AG04450 (cell line): ENCODE data around the gene FRMD4B. TPM values are rescaled to one million over a fixed set of nuclear protein-coding genes. Genes with fewer than 3 reads are reported as not detected.

Source experiments
- CTCF ChIA-PET: fragments of 300-600, 350-600 bp; formaldehyde crosslinking; extraction: SDS; loops from one replicate; lab custom pipeline; 2022; ENCODE audit warnings: antibody characterized with exemption, inconsistent platforms; lab: Charles Lee
- POLR2A ChIA-PET: fragments of 350-600 bp; formaldehyde crosslinking; extraction: SDS; loops from one replicate; lab custom pipeline; 2021; ENCODE audit warnings: antibody characterized with exemption, inconsistent platforms; lab: Yijun Ruan, JAX
- DNase-seq: peaks from one replicate; pipeline ENCODE4 v3.0.0-alpha.2; 2011; ENCODE audit warnings: low read depth, low spot score
- H3K27ac ChIP-seq: one replicate; pipeline ENCODE4 v1.5.1; 2012; ENCODE audit warnings: low read depth, low read length, control low read depth
- H3K27me3 ChIP-seq: one replicate; pipeline ENCODE4 v1.6.0; 2012; ENCODE audit warnings: low read length; ENCODE audit not compliant: control insufficient read depth, insufficient read depth
- H3K4me3 ChIP-seq: 2 replicates; pipeline ENCODE4 v1.5.1; 2011; ENCODE audit warnings: mild to moderate bottlenecking, low read depth, low read length, control low read depth
- H3K9me3 ChIP-seq: 2 replicates; pipeline ENCODE4 v1.5.1; 2012; ENCODE audit warnings: low read length; ENCODE audit not compliant: control insufficient read depth, insufficient read depth
- CTCF ChIP-seq: IDR thresholded peaks from 2 replicates; pipeline ENCODE4 v1.5.1; 2011; ENCODE audit warnings: low read depth, low read length, control low read depth, inconsistent platforms
- polyA plus RNA-seq: library from polyadenylated mRNA; depleted of rRNA; stranded (reverse); fragments of >200 nt; gene quantifications from 2 replicates; pipeline ENCODE4 v1.2.3, GENCODE V29; 2011

Gene FRMD4B
- polyA plus RNA-seq, 1 experiment = 0.09 TPM

- DNase-seq = no peak
- H3K27ac ChIP-seq = no peak overlapping the region
- peaks cover 7% of the 10 kb centered on the region for H3K27me3 ChIP-seq
- H3K9me3 ChIP-seq = no peaks in the 10 kb centered on the region
- no peak overlapping the region for H3K4me3 ChIP-seq
- no peak for TF ChIP-seq CTCF
- CTCF ChIA-PET = interaction anchor here (2.5 kb wide), 1 partner anchor 9 kb away, joined by 8 read pairs; no protein-coding TSS in a partner anchor
- POLR2A ChIA-PET = no interaction called here
These were observed 88.9 kb downstream of the FRMD4B start for GRCh38 chr3:69296995-69297394.

GRCh38 chr3:69294014-69294766 lies 91.7 kb downstream of the FRMD4B start:
- peaks cover 7% of the 10 kb centered on the region for H3K27me3 ChIP-seq
- ChIA-PET POLR2A (no interaction called here), CTCF (interaction anchor here (0.6 to 1.5 kb wide), 3 partner anchors 12 to 133 kb away, joined by 4 to 11 read pairs (median 5); no protein-coding TSS in a partner anchor)
- H3K9me3 ChIP-seq = no peaks in the 10 kb centered on the region
- H3K4me3 ChIP-seq = no peak overlapping the region
- no peak for DNase-seq
- no peak for TF ChIP-seq CTCF
- no peak overlapping the region for H3K27ac ChIP-seq

GRCh38 chr3:69292959-69293574 lies 92.8 kb downstream of the FRMD4B start:
- TF ChIP-seq CTCF = no peak
- Histone ChIP-seq H3K4me3 (no peak overlapping the region), H3K9me3 (no peaks in the 10 kb centered on the region), H3K27ac (no peak overlapping the region), H3K27me3 (peaks cover 5% of the 10 kb centered on the region)
- DNase-seq = no peak
- ChIA-PET POLR2A (no interaction called here), CTCF (interaction anchor here (0.6 to 2.9 kb wide), 2 partner anchors 13 to 122 kb away, joined by 11 to 19 read pairs; no protein-coding TSS in a partner anchor)

GRCh38 chr3:69292185-69292584 lies 93.7 kb downstream of the FRMD4B start:
- Histone ChIP-seq H3K4me3 (no peak overlapping the region), H3K9me3 (no peaks in the 10 kb centered on the region), H3K27ac (no peak overlapping the region), H3K27me3 (peaks cover 5% of the 10 kb centered on the region)
- TF ChIP-seq CTCF = no peak
- DNase-seq = no peak
- POLR2A ChIA-PET = no interaction called here
- CTCF ChIA-PET = interaction anchor here (0.7 to 2.9 kb wide), 2 partner anchors 14 to 323 kb away, joined by 3 to 19 read pairs; no protein-coding TSS in a partner anchor

- CTCF ChIA-PET = interaction anchor here (1.0 to 2.9 kb wide), 4 partner anchors 15 to 170 kb away, joined by 4 to 19 read pairs (median 6); no protein-coding TSS in a partner anchor
- POLR2A ChIA-PET = no interaction called here
- H3K27me3 ChIP-seq = peaks cover 5% of the 10 kb centered on the region
These were observed 95.5 kb downstream of the FRMD4B start for GRCh38 chr3:69290430-69290829.

More at GRCh38 chr3:69290430-69290829, 95.5 kb downstream of the FRMD4B start:
- Histone ChIP-seq H3K9me3 (no peaks in the 10 kb centered on the region), H3K4me3 (no peak overlapping the region), H3K27ac (no peak overlapping the region)
- no peak for DNase-seq
- TF ChIP-seq CTCF = no peak
